H1 (cell line): ENCODE data around the gene NFASC. TPM values are rescaled to one million over a fixed set of nuclear protein-coding genes. Genes with fewer than 3 reads are reported as not detected.

Experiments
- CBX5 ChIP-seq: fragments of 300-800, 300-1000 bp; sonication (generic); IDR thresholded peaks from 2 replicates; pipeline ENCODE4 v1.7.1; 2016; ENCODE audit warnings: antibody characterized with exemption, low read length, low read depth
- EZH2 ChIP-seq: fragments of 200-600 bp; sonication (generic); IDR thresholded peaks from 2 replicates; pipeline ENCODE4 v1.7.1; 2012; ENCODE audit warnings: low read depth, mild to moderate bottlenecking, moderate library complexity, low read length, inconsistent platforms; ENCODE audit not compliant: severe bottlenecking
- polyA plus RNA-seq, 7 experiments: library from polyadenylated mRNA; depleted of rRNA in 3 of 7; stranded (reverse) in 5 of 7; unstranded in 2 of 7; fragments of >200 nt in 5 of 7; fragments of 200-250 nt in 2 of 7; gene quantifications; 1 replicate in 5 of 7; 2 replicates in 1 of 7; 4 replicates in 1 of 7; pipeline versions ENCODE4 v1.2.1 to v1.2.3, GENCODE V29; 2011 to 2013; ENCODE audit warnings: missing spikeins in 2 of 7, mixed read lengths in 2 of 7
- total RNA-seq: library from RNA; stranded (reverse); fragmentation: NEBNext Ultra II Directional; extraction: Animal tissue kit (Norgen Biotek cat#: 25700); gene quantifications from 2 replicates; pipeline ENCODE4 v1.2.1, GENCODE V29; 2021

NFASC gene
- total and polyA plus RNA-seq, 2 of the 8 experiments (the other 6 are each of a cell fraction or from before 2014, with no cell fraction given) = 5.0 to 15.2 TPM

DNA sequence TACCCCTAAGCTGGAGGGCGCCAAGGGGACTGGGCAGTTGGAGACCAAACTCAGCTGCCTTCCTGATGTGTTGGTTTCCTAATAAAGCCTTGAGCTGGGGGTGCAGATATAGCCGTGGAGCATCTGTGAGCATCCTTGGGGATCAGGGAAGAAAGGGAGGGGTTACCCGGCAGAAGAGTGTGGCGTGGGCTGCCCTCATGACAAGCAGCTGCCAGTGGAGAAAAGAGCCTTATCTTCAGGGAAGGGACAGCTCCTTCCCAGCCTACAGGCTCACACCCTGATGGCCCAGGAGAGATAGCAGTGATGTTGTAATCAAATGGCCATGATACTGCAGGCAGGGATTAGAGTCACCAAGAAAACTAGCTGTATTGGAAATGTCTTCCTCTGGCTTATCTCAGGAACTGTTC is 10.8 kb upstream of the NFASC start (continued):
- TF ChIP-seq CBX5 (no peak), EZH2 (no peak)
